IMR-90 (cell line): Measurements from ENCODE around the gene UBLCP1.

ENCODE experiments used
- CHD1 ChIP-seq: IDR thresholded peaks from 2 replicates; pipeline ENCODE4 v1.6.1; 2012; ENCODE audit warnings: low read depth, low read length, improper control_type of control experiment
- CTCF ChIP-seq: conservative IDR thresholded peaks from 2 replicates; pipeline ENCODE4 v1.5.1; 2012; ENCODE audit warnings: mild to moderate bottlenecking, low read depth, low read length, improper control_type of control experiment
- MAFK ChIP-seq: IDR thresholded peaks from 2 replicates; pipeline ENCODE4 v1.6.1; 2012; ENCODE audit warnings: low read depth, low read length, improper control_type of control experiment
- MXI1 ChIP-seq: IDR thresholded peaks from 2 replicates; pipeline ENCODE4 v1.6.1; 2012; ENCODE audit warnings: low read depth, mild to moderate bottlenecking, low read length, moderate library complexity, borderline replicate concordance
- NFE2L2 ChIP-seq: fragments of 150-350 bp; IDR thresholded peaks from 2 replicates; pipeline ENCODE4 v1.6.1; 2016; ENCODE audit warnings: low read depth, mild to moderate bottlenecking, low read length
- POLR2A ChIP-seq: IDR thresholded peaks from 2 replicates; pipeline ENCODE4 v1.6.1; 2012; ENCODE audit warnings: mild to moderate bottlenecking, low read depth, low read length
- RFX5 ChIP-seq: IDR thresholded peaks from 2 replicates; pipeline ENCODE4 v1.8.0; 2012; ENCODE audit warnings: low read depth, mild to moderate bottlenecking, low read length, moderate library complexity
- SMC3 ChIP-seq: fragments of 150-350 bp; IDR thresholded peaks from 2 replicates; pipeline ENCODE4 v1.6.1; 2016; ENCODE audit warnings: low read depth, mild to moderate bottlenecking, antibody characterized with exemption, low read length, moderate library complexity

DNA sequence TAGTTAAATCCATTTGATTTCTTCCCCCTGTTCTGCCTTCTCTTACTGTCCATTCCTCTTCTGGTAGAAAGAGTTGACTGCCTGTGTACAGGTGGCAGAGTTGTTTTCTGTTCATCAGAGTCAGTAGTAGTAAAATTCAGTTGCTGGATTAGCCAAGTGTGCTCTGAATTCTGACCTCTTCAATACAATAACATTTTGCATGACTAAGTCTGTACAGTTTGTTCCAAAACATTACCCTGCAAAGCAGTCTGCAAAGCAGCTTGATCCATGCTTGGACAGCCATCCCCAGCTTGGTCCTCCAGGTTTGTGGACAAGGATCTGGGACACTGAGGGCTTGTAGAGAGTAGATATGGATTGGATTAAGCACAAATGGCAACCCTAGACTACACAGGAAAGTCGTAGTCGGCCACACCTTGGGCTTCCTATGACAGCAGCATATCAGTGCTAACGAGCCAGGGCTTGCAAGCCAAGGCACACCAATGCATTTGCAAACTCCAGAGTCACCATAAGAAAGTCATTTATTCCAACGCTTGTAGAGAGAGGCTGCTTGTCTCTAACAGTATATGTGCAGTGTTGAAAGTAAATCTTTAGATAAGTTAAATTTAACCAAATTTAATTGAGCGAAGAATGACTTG, 42.0 kb downstream of the UBLCP1 start:
- no peak for TF ChIP-seq CTCF
- no peak for TF ChIP-seq NFE2L2
- no peak for TF ChIP-seq CHD1
- no peak for TF ChIP-seq POLR2A
- TF ChIP-seq RFX5: no peak
- no peak for TF ChIP-seq SMC3
- no peak for TF ChIP-seq MXI1
- no peak for TF ChIP-seq MAFK
